ENCODE measurements around the gene CDH4.
"Not testable (repeated sequence)": the region's sequence is repeated elsewhere in the genome, so short reads cannot be mapped to it uniquely, and the experiment has no call there.

The CDH4 gene

GRCh38 chr20:61944967-61945366, 692.9 kb downstream of the CDH4 start:
- DNase-seq (ENCODE audit: low read depth in 2 of 2) = not testable (repeated sequence)

GRCh38 chr20:61945495-61945894, 693.4 kb downstream of the CDH4 start:
- DNase-seq (ENCODE audit: low read depth in 2 of 2) = not testable (repeated sequence)

- not testable (repeated sequence) for DNase-seq (ENCODE audit: low read depth in 2 of 2)
Measured at GRCh38 chr20:61948056-61948455, 696.0 kb downstream of the CDH4 start.

GRCh38 chr20:61948586-61949362, 696.7 kb downstream of the CDH4 start:
- no peak for DNase-seq (ENCODE audit: low read depth in 2 of 2)

- DNase-seq (ENCODE audit: low read depth in 2 of 2) = no peak
Measured at GRCh38 chr20:61949363-61949713, 697.3 kb downstream of the CDH4 start.

- no peak for DNase-seq (ENCODE audit: low read depth in 2 of 2)
Measured at GRCh38 chr20:61949714-61950640, 697.9 kb downstream of the CDH4 start.

- no peak for DNase-seq (ENCODE audit: low read depth in 2 of 2)
Measured at GRCh38 chr20:61950641-61951071, 698.6 kb downstream of the CDH4 start.

- no peak for DNase-seq (ENCODE audit: low read depth in 2 of 2)
Measured at GRCh38 chr20:61951695-61952533, 699.9 kb downstream of the CDH4 start.

GRCh38 chr20:61953037-61954021, 701.3 kb downstream of the CDH4 start:
- DNase-seq (ENCODE audit: low read depth in 2 of 2) = no peak

- no peak for DNase-seq (ENCODE audit: low read depth in 2 of 2)
Measured at GRCh38 chr20:61954276-61955021, 702.4 kb downstream of the CDH4 start.

GRCh38 chr20:61955668-61956395, 703.8 kb downstream of the CDH4 start:
- no peak for DNase-seq (ENCODE audit: low read depth in 2 of 2)

GRCh38 chr20:61956396-61957342, 704.6 kb downstream of the CDH4 start:
- DNase-seq (ENCODE audit: low read depth in 2 of 2) = no peak

GRCh38 chr20:61957961-61958715, 706.1 kb downstream of the CDH4 start:
- no peak for DNase-seq (ENCODE audit: low read depth in 2 of 2)

GRCh38 chr20:61958773-61959700, 707.0 kb downstream of the CDH4 start:
- DNase-seq (ENCODE audit: low read depth in 2 of 2) = no peak

- no peak for DNase-seq (ENCODE audit: low read depth in 2 of 2)
Measured at GRCh38 chr20:61960836-61961235, 708.8 kb downstream of the CDH4 start.

- DNase-seq (ENCODE audit: low read depth in 2 of 2) = no peak
Measured at GRCh38 chr20:61963149-61963548, 711.1 kb downstream of the CDH4 start.
